Nephron (organoid): Measurements from ENCODE around the gene SYMPK.

Experiments used
- H3K27ac Mint-ChIP-seq, 3 experiments: 2 replicates each; pipeline ENCODE4 v1.8.0; 2020; ENCODE audit warnings: mixed read lengths in 3 of 3, mild to moderate bottlenecking in 2 of 3, moderate library complexity in 1 of 3
- H3K27me3 Mint-ChIP-seq: 2 replicates; pipeline ENCODE4 v1.8.0; 2021; ENCODE audit warnings: low read depth, mild to moderate bottlenecking, moderate library complexity, mixed read lengths
- H3K36me3 Mint-ChIP-seq: 2 replicates; pipeline ENCODE4 v1.8.0; 2020; ENCODE audit warnings: low read depth, mixed read lengths
- H3K4me1 Mint-ChIP-seq: 2 replicates; pipeline ENCODE4 v1.8.0; 2020; ENCODE audit warnings: mixed read lengths
- H3K4me3 Mint-ChIP-seq, 3 experiments: 2 replicates each; pipeline ENCODE4 v1.8.0; 2020; ENCODE audit warnings: mild to moderate bottlenecking in 3 of 3, mixed read lengths in 3 of 3, moderate library complexity in 2 of 3
- H3K9me3 Mint-ChIP-seq: 2 replicates; pipeline ENCODE4 v1.8.0; 2020; ENCODE audit warnings: mixed read lengths
- CTCF ChIP-seq, 3 experiments: fragments of 200-600 bp; sonication (generic); IDR thresholded peaks; one replicate each; pipeline ENCODE4 v1.5.0; 2021; ENCODE audit warnings: antibody characterized with exemption in 3 of 3; ENCODE audit not compliant: unreplicated experiment in 3 of 3

SYMPK gene

GRCh38 chr19:45864629-45865082 is 1.7 kb upstream of the SYMPK start:
- TF ChIP-seq CTCF (IDR thresholded peaks at IDR 0.05; ENCODE audit: unreplicated experiment in 3 of 3): no peak
- no peaks in the 10 kb centered on the region for H3K36me3 Mint-ChIP-seq
- peaks cover 60% of the 10 kb centered on the region for H3K27me3 Mint-ChIP-seq
- H3K4me3 Mint-ChIP-seq: peak overlapping the region; percentile 70 to 74 (median 73)
- H3K4me1 Mint-ChIP-seq: peaks cover 9% of the 10 kb centered on the region
- no peak overlapping the region for H3K27ac Mint-ChIP-seq
- no peaks in the 10 kb centered on the region for H3K9me3 Mint-ChIP-seq

GRCh38 chr19:45863840-45864628 is 1.1 kb upstream of the SYMPK start, which contains the start of gene FOXA3:
TSS of gene FOXA3 (plus strand) at chr19:45864326. CDS start at chr19:45864457, 131 bp downstream.
- H3K27me3 Mint-ChIP-seq: peaks cover 60% of the 10 kb centered on the region
- H3K9me3 Mint-ChIP-seq: no peaks in the 10 kb centered on the region
- H3K36me3 Mint-ChIP-seq: peaks cover 6% of the 10 kb centered on the region
- H3K4me1 Mint-ChIP-seq: peaks cover 9% of the 10 kb centered on the region
- TF ChIP-seq CTCF (IDR thresholded peaks at IDR 0.05; ENCODE audit: unreplicated experiment in 3 of 3): peak; percentile 47 to 61 (median 53)
- H3K4me3 Mint-ChIP-seq: peak within 1 kb of the TSS; percentile 93 to 97 (median 93)
- peak within 1 kb of the TSS; percentile 84 to 96 (median 94) for H3K27ac Mint-ChIP-seq

- Mint-ChIP-seq H3K4me3 (peak overlapping the region; percentile 93 to 97 (median 93)), H3K9me3 (no peaks in the 10 kb centered on the region), H3K27me3 (peaks cover 60% of the 10 kb centered on the region), H3K4me1 (peaks cover 9% of the 10 kb centered on the region), H3K27ac (peak overlapping the region; percentile 84 to 96 (median 94)), H3K36me3 (peaks cover 12% of the 10 kb centered on the region)
- TF ChIP-seq CTCF (IDR thresholded peaks at IDR 0.05; ENCODE audit: unreplicated experiment in 3 of 3): no peak
These were observed 440 bp upstream of the SYMPK start for GRCh38 chr19:45863335-45863839.

- peak overlapping the region; percentile 84 to 96 (median 94) for H3K27ac Mint-ChIP-seq
- peaks cover 17% of the 10 kb centered on the region for H3K36me3 Mint-ChIP-seq
- peaks cover 9% of the 10 kb centered on the region for H3K4me1 Mint-ChIP-seq
- peak overlapping the region; percentile 93 to 97 (median 93) for H3K4me3 Mint-ChIP-seq
- peaks cover 49% of the 10 kb centered on the region for H3K27me3 Mint-ChIP-seq
- no peak for TF ChIP-seq CTCF (IDR thresholded peaks at IDR 0.05; ENCODE audit: unreplicated experiment in 3 of 3)
- H3K9me3 Mint-ChIP-seq: no peaks in the 10 kb centered on the region
These were observed 730 bp downstream of the SYMPK start for GRCh38 chr19:45862271-45862563.

- Mint-ChIP-seq H3K4me3 (peak overlapping the region; percentile 66 to 93 (median 75)), H3K27me3 (peaks cover 33% of the 10 kb centered on the region), H3K9me3 (no peaks in the 10 kb centered on the region), H3K4me1 (peaks cover 9% of the 10 kb centered on the region), H3K27ac (no peak overlapping the region), H3K36me3 (peaks cover 21% of the 10 kb centered on the region)
- TF ChIP-seq CTCF (IDR thresholded peaks at IDR 0.05; ENCODE audit: unreplicated experiment in 3 of 3): no peak
These were observed 2.3 kb downstream of the SYMPK start for GRCh38 chr19:45860359-45861259.
